Measurements from ENCODE around the gene ERC1.
"Not testable (repeated sequence)": the region's sequence is repeated elsewhere in the genome, so short reads cannot be mapped to it uniquely, and the experiment has no call there.

Gene ERC1

DNA sequence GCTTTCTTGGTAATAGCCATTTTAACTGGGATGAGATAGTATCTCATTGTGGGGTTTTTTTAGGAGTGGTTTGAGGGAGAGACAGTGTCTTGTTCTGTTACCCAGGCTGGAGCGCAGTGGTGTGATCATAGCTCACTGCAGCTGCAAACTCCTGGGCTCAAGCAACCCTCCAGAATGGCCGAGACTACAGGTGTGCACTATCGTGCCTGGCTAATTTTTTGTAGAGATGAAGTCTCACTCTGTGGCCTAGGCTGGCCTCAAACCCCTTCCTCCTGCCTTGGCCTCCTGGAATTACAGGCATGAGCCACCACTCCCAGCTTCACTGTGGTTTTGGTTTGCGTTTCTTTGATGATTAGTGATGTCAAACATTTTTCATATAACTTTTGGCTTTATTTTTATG, 293.6 kb downstream of the ERC1 start:
- no peak for DNase-seq (ENCODE audit: low read depth in 2 of 2)

DNA sequence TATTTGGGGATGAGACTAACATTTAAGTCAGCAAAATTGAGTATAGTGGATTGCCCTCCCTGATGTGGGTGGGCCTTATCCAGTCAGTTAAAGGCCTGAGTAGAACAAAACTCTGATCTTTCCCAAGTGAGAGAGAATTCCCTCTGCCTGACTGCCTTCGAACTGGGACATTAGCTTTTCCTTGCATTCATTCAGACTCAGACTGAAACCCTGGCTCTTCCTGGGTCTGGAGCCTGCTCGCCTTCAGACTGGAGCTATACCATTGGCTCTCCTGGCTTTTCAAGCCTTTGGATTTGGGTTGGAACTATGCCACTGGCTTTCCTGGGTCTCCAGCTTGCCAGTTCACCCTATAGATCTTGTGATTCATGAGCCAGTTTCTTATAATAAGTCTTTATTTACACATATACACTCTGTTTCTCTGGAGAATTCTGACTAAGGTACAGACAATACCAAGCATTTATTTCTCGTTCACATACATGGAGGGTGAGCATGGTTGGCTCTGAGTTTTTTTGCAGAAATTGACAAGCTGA, 296.5 kb downstream of the ERC1 start:
- no peak for DNase-seq (ENCODE audit: low read depth in 2 of 2)

DNA sequence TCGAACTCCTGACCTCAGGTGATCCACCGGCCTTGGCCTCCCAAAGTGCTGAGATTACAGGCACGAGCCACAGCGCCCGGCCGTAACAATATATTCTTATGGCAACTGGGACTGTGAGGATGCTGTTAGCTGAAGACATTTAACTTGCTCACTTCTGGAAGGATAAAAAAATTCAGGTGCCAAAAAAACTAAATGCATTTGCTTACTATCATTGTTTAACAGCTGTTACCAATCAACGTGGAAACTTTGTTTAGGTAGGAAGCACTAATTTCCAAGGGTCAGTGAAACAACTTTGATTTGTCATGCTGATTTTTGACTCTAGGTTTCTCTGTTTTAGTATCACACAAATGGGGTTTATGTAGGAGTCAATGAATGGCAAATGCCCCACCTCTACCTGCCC, 297.3 kb downstream of the ERC1 start:
- DNase-seq (ENCODE audit: low read depth in 2 of 2) = no peak

DNA sequence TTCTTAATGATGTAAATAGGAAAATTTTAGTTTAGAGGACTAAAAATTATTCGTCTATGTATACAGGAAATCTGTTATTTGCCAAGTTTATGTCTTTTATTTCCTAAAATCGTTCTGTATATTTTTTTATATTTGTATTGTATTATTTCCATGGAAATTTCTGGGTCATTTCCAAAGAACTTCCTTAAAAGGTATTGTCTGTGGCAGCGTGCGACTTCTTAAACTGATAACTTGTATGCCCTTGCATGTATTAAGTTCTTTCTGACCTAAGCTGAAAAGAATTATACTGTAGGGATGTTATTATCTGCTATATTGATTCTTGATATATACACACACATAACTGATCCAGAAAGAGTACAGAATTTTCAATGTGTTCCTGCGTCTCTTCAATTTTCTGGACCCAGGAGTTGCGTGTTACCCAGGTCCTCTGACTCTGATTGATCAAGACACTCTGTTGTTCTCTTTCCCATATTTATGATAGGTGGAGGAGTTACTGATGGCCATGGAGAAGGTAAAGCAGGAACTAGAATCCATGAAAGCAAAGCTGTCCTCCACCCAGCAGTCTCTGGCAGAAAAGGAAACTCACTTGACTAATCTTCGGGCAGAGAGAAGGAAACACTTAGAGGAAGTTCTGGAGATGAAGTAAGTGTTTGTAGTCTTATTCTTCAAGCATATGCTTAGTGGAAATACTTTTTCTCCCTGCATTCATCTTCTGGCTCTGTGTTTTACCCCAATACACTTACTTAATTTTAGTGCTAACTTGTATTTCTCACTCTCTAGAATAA, 298.5 kb downstream of the ERC1 start:
- no peak for DNase-seq (ENCODE audit: low read depth in 2 of 2)

DNA sequence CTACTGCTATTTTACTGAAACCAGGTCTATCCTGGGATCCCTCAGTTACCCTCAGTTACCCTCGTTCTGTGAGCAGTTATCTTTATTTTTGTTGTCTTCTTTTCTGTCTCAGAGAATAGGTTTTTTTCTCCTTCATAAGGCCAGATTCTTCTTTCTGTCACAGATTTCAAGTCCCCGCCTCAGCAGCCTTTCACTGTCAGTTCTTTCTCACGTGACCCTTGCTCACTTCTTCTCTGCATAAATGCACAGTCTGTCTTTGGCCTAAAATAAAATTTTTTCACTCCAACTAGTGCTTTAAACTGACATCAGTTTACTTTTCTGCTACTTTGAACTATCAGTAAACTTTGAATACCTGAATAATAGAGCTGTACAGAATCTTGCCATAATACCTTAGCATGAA, 299.7 kb downstream of the ERC1 start:
- DNase-seq (ENCODE audit: low read depth in 2 of 2) = no peak

DNA sequence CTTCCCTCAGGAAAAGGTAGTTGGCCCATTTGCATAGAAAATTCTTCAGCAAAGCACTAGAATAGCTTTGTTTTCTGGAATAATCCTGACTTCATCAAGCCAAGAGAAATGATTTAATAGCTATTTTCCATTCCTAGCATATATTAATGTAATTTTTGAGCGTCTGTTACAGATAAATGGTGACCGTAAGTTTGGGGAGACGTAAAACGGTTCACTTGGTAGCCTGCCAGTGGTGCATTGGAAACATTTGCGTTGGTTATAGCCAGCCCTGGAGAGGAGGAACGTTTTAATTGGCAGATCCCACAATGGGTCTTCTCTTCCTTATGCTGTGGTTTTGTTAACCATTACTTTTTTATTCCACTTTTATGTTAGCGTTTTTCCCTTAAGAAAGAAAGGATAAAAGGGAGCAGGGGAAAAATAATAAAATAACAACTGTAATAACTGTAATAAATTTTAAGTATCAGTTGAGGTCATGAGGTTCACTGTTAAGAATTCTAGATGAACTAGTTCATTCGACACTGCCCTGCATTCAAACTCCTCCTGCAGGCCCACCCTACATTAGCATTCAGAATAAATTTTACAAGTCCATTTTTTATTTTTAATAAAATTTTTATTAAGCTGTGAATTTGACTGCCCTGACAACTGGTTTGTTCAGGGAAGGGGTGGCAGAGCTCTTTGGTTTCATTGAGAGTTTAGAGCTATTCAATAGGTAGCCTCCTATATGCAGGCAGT, 300.7 kb downstream of the ERC1 start:
- DNase-seq (ENCODE audit: low read depth in 2 of 2) = no peak

DNA sequence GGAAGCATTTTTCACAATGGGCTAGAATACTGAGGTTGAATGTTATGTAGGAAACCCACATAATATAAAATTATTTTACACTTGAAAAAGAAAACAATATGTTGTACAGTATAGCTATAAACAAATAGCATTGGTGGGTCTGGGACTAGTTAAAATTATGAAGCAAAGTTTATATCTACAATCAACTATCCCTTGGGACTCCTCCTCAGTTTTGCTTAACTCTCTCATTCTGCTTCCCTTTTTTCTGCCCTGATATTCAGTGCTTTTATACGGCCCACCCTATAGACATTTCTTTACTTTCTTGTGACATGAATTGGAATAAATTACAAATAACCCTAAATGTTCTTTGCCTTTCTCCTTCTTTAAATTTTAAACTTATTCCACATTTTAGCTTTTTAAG, 302.9 kb downstream of the ERC1 start:
- no peak for DNase-seq (ENCODE audit: low read depth in 2 of 2)

DNA sequence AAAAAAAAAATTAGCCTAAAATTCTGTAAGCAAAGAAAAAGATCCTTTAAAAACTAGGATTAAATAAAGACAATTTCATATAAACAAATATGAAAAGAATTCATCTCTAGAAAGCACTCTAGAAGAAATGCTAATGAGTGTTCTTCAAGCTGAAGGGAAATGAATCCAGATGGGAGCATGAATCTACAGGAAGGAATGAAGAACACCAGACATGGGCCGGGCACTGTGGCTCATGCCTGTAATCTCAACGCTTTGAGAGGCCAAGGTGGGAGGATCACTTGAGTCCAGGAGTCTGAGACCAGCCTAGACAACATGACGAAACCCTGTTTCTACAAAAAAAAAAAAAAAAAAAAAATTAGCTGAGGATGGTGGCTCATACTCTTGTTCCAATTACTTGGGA, 306.2 kb downstream of the ERC1 start:
- no peak for DNase-seq (ENCODE audit: low read depth in 2 of 2)

DNA sequence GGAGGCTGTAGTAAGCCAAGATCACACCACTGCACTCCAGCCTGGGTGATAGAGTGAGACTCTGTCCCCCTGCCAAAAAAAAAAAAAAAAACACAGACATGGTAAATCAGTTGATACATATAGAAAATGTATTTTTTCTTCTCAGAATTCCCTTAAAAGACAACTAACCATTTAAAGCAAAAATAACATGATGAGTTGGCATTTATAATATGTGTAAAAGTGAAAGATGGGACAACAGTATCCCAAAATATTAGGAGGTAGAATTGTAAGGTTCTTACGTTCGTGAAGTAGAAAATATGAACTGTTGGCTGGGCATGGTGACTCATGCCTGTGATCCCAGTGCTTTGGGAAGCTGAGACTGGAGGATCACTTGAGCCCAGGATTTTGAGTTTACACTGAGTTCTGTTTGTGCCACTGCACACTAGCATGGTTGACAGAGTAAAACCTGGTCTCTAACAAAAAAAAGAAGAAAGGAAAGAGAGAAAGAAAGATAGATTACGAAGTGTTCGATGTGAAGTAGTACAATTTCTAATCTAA, 306.7 kb downstream of the ERC1 start:
- DNase-seq (ENCODE audit: low read depth in 2 of 2) = no peak

DNA sequence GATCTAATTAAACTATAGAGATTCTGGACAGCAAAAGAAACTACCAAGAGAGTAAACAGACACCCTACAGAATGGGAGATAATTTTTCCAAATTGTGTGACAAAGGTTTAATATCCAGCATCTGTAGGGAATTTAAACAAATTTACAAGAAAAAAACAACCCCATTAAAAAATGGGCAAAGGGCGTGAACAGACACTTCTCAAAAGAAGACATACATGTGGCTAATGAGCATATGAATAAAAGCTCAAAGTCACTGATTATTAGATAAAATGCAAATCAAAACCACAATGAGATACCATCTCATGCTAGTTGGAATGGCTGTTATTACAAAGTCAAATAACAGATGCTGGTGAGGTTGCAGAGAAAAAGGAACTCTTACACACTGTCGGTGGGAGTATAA, 309.4 kb downstream of the ERC1 start:
- no peak for DNase-seq (ENCODE audit: low read depth in 2 of 2)

DNA sequence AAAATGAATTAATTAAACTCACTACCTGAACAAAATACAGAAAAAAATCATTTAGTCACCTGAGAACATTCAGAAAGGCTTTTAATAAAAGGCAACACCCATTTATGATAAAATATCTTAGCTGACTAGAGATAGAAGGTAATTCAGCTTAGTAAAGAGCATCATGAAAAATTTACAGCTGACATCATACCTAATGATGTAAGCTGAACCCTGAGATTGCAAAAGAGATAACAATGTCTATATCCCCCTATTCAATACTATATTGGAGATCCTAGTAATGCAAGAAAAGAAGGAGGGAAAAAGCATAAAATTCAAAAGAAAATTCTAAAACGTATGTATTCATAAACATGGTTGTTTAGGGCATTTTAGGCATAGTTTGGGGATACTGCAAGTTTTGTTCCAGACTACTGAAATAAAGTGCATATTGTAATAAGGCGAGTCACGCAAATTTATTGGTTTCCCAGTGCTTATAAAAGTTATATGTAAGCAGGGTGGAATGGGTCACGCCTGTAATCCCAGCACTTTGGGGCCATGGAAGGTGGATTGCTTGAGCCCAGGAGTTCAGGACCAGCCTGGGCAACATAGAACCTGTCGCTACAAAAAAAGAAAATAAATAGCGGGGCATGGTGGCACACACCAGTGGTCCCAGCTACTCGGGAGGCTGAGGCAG, 311.3 kb downstream of the ERC1 start:
- no peak for DNase-seq (ENCODE audit: low read depth in 2 of 2)

DNA sequence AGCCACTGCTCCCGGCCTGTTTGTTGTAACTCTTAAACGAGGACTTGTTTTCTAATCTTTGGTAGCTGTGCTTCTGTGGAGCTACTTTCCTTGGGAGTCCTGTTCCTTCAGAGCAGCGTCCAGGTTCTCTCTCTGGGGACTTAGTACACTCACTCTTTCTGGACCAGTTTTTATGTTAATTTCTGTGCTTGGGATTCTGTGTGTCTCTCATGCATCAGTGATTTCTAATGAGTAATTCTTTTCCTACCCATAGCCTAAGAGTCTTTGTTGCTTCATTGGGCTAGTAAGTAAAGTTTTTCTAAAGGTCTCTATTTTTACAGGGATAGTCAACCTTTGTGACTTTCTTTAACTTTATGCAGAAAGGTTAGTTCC, 314.0 kb downstream of the ERC1 start:
- no peak for DNase-seq (ENCODE audit: low read depth in 2 of 2)

DNA sequence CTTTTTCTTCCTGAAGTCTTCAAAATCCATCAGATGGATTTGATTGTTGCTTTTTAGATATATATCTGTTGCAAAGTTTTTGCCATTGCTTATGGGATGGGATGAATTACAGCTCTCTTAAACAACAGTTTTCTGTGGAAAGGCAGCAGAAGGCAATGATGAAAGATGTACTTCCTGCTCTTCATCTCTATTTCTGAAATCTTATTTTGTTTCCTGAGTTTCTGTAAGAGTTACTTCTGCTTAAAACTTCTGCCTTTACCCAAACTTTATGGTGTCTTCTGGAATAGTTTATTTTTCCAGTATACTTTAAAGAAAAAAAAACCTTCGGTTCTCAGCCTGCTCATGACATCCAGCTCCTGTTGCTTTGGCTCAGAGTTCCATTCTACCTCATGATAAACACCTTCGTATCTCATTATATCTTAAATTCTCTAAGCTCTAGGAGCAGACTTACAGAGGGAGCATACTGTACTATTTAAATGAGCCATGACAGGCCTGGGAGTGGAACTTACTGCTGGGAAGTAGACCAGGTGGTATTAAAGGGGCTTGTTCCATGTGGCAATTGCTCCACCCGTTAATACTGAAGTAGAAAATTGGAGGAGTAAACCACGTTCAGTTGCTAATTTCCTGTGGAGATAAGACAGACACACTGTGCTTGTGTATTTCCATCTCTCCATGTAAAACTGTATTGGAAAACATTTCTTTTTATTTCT, 314.9 kb downstream of the ERC1 start:
- no peak for DNase-seq (ENCODE audit: low read depth in 2 of 2)

DNA sequence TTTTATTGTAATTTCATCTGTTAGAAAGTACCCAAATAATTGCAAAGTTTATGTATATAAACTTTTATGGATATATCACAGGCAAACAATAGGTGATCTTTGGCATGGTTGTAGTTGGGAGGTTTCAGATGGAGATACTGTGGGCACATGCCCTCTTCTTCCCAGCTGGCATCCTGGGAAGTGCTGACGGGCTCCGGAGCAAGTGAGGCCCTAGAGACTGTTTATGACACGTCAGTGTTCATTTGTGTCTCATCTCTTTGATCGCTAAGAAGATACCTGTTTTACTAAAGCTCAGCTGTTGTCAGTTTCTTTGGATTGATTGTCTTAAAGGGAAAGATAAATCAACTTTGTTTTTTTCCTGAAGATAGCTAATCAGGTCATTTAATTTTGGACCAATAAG, 315.8 kb downstream of the ERC1 start:
- no peak for DNase-seq (ENCODE audit: low read depth in 2 of 2)

DNA sequence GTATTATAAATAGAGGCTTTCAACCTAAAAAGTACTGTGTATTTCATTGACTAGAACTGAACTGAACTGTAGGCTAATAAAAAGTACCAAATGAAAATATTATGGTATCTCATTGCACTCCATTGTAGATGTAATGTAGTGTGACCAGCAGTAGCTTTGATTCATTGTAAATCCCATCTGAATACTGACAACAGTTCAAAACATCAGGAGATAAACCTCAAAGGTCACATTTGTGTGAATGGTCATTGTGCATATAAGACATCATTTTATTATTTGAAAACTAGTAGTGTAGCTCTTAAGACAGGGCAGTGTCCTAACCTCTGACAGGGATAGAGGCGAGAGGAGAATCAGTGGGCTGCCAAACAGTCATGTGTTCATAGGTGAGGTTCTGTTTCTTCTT, 316.8 kb downstream of the ERC1 start:
- DNase-seq (ENCODE audit: low read depth in 2 of 2) = no peak

DNA sequence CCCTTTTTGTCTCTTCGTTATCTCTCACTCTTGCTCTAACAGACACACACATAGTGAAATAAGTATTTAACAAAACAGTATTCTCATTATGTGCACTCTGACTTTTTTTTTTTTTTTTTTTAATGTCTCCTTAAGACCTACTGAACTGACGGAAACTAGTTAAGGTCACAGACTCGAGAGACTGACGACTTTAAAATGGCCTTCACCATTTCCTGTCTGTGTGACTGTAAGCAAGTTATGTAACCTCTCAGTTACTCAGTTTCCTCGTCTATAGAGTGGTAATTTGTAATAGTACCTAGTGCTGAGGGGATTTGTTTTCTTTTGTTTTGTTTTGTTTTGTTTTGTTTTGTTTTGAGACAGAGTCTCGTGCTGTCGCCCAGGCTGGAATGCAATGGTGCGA, 318.6 kb downstream of the ERC1 start:
- DNase-seq (ENCODE audit: low read depth in 2 of 2) = no peak

DNA sequence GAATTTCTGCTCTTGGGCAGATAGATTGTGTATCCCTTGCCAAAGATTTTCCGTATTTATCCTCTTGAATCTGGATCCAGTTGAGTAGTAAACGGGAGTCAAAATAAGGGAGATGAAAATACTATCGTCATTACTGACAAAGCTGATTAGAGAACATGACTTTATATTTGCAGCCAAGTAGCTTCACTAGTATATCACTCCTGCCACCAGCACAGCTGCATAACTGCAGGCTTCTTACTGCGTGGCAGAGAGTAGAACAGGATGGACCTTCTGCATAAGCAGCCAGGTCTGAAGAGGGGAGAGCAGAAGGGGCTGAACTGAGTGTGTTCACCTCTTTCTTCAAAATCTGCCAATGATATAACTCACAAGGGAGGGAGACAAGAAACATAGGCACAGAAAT, 319.6 kb downstream of the ERC1 start:
- DNase-seq (ENCODE audit: low read depth in 2 of 2) = no peak

DNA sequence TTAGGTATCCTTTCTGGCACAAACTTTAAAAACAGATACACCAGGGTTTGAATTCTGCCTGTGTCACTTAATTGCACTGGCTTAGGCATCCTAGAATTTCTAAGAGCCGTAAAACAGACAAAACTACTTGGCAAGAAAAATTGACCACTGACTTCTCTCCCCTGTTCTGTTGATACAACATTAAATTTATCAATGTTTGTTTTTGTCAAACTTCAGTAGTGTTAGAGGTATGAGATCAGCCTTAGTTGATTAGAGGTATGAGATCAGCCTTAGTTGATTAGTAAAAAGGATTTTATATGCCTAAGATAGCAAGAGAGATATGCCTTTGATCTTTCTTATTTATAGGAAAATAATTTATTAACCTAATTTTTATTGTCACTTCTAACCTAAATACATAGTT, 320.1 kb downstream of the ERC1 start:
- DNase-seq (ENCODE audit: low read depth in 2 of 2) = no peak

DNA sequence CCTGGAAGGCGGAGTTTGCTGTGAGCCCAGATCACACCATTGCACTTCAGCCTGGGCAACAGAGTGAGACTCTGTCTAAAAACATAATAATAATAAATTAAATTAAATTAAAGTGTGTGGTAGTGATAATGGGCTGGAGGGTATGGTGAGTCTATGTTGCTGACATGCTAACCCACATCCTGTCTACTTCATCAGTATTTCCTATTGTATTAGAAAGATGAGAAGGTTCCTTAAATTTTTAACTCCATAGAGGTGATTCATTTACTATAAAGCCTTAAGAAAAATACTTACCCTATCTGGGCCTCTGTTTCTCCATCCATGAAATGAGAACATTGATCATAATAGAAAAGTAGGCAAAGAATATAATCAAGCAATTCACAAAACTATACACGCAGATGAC, 322.9 kb downstream of the ERC1 start:
- no peak for DNase-seq (ENCODE audit: low read depth in 2 of 2)

DNA sequence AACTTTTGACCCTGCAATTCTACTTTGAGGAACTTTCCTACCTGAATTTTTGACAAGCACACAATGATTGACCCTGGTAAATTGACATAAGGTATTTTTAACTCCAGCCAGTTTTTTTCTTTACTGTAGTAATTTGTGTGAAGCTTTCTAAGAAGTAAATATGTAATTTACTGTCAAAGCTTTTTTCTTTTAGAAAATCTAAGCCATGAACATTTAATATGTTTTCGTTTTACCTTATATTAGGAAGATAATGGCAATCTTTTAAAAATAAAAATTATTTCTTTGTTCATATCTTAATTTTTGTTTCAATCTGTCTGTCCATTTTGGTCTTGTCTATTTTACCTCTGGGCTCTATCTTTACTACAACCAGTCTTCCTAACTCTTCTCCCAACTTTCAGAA, 323.5 kb downstream of the ERC1 start:
- no peak for DNase-seq (ENCODE audit: low read depth in 2 of 2)

DNA sequence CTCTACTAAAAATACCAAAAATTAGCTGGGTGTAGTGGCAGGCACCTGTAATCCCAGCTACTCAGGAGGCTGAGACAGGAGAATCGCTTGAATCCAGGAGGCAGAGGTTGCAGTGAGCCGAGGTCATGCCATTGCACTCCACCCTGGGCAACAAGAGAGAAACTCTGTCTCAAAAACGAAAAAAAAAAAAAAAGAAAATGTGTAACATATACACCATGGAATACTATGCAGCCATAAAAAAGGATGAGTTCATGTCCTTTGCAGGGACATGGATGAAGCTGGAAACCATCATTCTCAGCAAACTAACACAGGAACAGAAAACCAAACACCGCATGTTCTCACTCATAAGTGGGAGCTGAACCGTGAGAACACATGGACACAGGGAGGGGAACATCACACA, 326.0 kb downstream of the ERC1 start:
- not testable (repeated sequence) for DNase-seq (ENCODE audit: low read depth in 2 of 2)
